HG03159 (cell line): ENCODE results near the gene APOA5.
"Not testable (repeated sequence)": the region's sequence is repeated elsewhere in the genome, so short reads cannot be mapped to it uniquely, and the experiment has no call there.

Source experiments
- ATAC-seq: cut with Tn5 transposase; IDR thresholded peaks from one replicate; pipeline ENCODE4 v1.9.1; 2021; ENCODE audit warnings: mild to moderate bottlenecking, moderate library complexity; ENCODE audit not compliant: unreplicated experiment

Gene APOA5

DNA sequence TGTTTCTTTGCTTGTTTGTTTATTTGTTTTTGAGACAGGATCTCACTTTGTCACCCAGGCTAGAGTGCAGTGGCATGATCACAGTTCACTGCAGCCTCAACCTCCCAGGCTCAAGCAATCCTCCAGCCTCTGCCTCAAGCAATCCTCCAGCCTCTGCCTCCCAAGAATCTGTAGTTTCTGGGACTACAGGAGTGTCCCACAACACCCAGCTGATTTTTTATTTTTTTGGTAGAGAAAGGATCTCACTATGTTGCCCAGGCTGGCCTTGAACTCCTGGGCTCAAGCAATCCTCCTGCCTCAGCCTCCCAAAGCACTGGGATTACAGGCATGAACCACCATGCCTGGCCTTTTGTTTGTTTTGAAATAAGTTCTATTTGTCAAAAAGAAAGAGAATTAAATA is 10.0 kb upstream of the APOA5 start:
- not testable (repeated sequence) for ATAC-seq

DNA sequence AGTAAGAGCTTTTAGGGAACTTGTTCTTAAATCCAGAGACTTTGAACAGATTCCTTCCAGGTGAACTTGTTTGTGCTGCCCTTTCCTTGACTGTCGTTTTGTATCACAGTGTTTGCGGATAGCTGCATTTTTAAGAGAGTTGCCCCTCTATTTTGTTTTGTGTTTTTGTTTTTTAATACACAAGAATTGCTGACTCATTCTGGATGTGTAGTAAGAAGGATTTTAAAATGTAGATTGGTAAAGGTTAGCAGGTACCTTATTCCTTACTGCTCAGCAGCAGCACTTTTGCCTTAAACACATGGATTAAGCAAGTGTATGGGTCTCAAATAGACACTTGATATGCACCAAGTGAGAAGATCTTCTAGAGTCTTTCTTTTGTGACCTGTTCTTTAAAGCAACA is 8.9 kb upstream of the APOA5 start:
- no peak for ATAC-seq

DNA sequence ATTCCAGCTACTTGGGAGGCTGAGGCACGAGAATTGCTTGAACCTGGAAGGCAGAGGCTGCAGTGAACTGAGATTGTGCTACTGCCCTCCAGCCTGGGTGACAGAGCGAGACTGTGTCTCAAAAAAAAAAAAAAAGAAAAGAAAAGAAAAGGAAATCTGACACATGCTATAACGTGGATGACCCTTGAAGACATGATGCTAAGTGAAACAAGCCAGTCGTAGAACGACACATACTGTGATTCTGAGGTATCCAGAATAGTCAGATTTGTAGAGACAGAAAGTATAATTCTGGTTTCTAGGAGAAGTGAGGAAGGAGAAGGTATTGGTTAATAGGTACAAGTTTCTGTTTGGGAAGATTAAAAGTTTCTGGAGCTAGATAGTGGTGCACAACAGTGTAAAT is 6.7 kb upstream of the APOA5 start:
- ATAC-seq = no peak

DNA sequence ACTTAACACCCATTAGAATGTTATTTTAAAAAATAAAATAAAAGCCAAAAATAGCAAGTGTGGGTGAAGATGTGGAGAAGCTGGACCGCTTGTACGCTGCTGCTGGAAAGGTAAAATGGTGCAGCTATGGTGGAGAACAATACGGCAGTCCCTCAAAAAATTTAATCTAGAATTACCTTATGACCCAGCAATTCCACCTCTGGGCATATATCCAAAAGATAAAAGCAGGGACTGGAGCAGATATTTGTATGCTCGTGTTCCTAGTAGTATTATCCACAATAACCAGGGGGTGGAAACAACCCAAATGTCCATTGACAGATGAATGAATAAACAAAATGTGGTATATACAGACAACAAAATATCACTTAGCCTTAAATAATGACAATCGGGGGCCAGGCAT is 6.1 kb upstream of the APOA5 start:
- ATAC-seq = no peak

DNA sequence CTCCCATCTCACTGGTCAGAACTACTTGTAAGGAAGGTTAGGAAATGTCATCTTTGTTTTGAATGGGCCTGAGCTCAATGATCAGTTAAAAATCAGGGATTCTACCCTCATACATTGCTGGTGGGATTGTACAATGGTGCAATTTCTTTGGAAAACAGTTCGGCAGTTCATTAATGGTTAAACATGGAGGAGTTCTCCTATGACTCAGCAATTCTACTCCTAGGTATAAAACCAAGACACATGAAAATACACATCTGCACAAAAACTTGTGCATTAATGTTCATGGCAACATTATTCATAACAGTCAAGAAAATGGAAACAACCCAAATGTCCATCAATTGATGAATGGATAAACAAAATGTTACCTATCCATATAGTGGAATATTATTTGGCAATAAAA is 4.9 kb upstream of the APOA5 start:
- ATAC-seq = no peak

DNA sequence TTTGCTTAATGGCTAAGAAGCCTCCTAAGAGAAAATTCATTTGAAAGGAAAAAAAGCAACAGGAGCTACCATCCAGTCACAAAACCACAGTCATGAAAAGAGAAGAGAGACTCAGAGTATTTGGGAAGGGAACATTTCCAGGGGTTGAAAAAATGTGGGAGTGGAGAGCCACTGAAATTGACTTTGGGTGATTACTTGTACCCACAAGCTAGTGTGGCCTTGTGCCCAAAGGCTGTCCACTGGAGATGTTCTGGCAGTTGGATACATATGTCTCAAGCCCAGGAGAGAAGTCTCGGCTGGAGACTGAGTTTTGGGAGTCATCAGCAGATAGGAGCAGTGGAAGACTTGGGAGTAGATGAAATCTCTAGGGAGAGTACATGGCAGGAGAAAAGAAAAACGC is 3.2 kb upstream of the APOA5 start:
- no peak for ATAC-seq

DNA sequence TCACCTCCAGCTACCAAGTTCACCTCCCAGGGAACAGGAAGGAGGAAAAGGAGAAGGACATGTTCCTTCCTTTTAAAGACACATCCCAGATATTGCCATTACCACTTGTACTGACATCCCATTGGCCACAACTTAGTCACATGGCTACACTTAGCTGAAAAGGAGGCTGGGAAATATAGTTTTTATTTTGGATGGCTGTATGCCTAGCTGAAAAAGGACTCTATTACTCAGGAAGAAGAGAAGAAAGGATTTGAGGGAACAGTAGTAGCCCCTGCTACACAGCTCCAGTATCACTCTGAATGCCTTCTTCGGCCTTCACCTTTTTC is 2.1 kb upstream of the APOA5 start:
- ATAC-seq = no peak

DNA sequence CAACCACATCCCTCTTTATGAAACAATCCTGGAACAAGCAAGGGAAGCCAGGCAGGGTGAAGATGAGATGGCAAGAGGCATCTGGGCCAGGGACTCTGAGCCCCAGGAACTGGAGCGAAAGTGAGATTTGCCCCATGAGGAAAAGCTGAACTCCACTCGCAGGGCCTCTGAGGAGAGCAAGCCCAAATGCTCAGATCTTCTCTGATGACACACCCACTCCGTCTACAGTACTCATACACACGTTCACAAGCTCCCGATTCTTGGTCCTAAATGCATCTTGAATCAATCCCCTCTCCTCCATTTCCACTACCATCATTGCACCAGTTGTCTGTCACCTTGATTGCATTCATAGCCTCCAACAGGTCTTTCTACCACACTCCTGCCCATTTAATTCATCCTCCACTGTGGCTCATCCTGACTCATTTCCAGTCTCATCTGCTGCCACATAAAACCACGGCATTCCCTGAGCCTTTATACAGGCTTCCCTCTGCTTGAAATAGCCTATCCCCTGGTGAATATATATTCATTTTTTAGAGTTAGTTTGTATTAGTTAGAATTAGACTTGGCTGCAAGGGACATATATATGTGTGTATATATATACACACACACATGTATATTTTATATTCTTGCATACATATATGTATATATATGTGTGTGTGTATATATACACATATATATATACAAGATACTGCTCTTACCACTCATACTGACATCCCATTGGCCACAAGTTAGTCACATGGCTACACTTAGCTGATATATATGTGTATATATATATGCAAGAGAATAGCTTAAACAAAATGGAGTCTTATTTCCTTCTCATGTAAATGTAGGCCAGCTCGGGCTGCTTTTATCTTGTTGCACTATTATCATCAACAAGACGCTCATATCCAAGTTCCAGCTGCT is 1.4 kb upstream of the APOA5 start:
- no peak for ATAC-seq

DNA sequence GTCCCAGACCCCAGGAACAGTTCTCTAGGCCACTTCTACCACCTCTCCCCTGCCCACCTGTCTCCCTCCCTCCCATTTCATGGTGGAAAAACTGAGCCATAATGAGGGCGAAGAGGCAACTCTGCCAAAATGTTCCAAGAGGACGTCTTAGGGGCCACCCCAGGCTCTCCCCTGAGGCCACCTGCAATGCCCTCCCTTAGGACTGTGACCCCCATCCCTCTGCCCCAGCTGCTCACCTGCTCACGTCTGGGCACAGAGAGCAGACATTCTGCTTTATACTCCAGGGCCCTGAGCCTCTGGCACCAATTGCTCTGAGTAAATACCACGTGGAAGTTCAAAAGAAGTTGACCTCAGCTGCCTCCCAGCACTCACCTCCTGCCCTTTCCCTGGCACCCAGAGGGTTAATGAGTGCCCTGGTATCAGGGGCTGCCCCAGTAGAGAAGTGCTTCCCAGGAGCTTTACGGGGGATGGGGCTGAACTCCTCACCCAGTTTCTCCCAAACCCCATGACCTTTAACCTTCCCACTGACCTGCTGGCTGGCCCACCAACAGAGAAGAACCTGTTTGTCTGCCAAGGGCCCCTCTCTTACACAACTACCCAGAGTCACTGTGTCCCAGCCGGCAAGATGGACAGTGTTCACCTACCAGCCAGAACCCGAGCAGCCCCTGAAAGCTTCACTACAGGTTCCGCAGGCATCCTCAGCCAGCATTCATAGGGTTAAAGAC is 627 bp upstream of the APOA5 start:
- ATAC-seq = no peak

DNA sequence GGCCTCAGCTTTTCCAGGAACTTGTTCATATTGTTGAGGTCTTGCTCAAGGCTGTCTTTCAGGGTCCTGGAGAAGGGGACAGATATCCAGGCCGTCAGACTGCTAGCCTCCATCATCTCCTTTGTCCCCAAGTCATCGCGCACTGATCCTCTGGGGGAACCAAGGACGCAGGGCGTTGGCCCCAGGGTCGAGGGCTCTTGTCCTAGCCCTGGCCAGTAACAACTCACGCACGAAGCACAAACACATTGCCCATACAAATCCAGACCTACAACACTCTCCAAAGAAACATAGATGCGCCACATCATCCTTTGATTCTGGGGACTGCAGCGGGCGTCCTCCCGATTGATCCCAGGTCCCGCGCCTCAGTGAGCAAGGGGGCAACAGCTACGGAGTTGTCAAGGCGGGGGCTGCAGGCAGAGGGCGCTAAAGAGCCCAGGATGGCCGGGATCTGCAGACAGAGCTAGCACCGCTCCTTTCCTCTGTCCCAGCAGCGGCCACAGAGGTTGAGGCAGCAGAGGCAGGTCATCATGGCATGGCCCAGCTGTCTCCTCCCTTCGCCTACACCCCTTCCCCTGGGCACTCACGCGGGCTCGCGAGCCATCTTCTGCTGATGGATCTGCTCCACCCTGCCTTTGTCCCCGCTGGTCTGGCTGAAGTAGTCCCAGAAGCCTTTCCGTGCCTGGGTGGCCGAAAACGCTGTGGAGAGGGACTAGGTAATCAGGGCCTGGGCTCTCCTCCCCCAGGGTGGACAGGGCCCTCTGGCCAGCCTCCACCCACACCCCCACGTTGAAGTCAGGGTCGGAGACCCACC is 472 bp downstream of the APOA5 start:
- no peak for ATAC-seq

DNA sequence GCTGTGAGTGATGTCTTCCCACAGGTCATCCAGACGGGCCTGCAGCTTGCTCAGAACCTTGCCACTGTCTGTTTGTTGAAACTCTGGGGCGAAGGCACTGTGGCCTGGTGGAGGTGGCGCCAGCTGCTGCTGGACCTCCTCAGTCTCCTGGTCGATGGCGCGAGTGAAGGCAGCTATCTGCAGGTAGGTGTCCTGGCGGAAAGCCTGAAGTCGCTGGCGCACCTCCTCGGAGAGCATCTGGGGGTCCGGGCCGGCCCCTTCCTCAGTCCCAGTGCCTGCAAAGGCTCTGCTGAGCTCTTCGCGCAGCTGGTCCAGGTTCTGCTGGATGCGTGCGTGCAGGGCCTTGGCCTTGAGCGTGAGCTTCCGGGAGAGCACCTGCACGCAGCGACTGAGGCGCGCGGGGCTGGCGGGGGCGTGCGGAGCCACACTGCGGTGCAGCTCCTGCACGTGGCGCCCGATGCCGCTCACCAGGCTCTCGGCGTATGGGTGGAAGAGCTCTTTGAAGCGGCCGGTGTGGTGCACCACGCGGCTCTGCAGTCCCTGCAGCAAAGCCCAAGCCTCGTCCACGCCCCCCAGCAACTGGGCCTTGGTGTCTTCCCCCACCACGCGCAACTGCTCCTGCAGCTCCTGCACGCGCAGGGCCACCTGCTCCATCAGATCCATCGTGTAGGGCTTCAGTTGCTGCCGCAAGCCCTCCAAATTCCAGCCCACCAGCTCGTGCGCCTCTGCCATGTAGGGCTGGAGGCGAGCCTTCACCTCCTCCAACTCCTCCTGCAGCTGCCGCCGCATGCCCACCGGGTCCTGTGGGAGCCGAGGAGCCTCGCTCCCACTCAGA is 1.3 kb downstream of the APOA5 start:
- ATAC-seq = no peak

DNA sequence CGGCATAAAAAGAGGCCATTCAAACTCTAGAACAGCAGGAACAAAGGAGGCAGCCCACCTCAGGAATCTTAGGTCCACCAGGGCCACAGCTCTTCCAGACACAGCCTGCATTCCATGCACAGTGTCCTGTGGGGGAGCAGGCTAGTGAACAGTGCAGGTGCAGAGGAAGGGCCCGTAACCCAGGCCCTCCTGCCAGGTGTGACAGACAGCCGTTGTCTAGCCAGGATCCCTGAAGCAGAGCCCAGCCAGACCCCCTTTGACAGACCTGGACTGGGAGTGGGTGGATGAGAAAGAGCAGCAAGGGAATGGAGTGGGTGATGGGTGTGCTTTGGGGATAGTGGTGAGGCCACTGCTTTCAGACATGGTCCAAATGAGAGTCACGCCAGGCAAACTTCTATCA is 2.7 kb downstream of the APOA5 start:
- ATAC-seq = no peak

DNA sequence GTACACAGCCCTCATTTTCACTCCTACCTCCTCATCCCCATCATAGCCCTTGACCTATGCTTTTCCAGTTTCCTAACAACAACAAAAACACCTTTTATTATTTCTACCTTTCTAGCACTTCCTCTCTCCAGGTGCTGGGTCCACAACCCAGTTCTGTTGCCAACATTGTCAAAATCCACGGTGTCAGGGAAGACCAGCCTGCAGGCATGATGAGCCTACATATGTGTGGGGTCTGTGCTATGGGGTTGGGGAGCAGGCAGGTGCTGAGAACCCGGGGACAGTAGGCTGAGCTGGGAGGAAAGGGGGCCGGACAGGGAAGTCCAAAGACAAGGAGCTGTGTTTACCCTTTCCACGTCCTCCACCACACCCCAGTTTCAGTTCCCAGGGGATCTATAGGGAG is 3.1 kb downstream of the APOA5 start:
- no peak for ATAC-seq

DNA sequence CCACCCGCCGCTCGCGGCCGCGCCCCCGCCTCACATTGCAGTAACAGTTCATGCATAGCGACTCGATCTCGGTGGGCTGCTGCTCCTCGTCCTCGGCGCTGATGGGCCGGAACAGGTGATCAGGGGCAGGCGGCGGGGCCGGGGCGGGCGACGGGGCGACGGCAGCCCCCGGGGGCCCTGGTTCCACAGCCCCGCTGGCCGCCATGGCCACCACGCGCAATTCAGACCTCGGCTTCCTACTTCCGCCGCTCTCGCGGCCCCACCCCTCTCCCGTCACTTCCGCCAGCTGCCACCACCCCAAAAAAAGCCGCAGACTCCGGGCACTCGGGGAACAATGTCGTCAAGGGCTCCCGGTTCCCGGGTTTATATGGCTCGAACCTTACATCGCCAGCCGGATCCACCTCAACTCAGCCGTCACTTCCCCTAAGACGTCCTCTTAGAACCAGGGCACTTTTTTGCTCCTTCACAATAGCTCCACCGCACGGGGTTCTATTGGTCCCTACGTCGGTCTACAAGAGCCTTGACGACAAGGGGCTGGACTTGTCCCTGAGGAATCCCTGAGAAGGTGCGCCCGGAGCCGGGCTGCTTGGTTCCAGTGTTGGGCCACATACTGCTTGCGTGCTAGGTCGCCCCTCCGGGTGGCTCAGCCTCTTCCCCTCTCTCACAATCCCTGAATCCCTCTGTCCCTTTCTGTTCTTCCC is 3.7 kb downstream of the APOA5 start, which contains the start of gene ZPR1:
Gene ZPR1 (minus strand): TSS at position 238 of the 701 bp plus-strand sequence. CDS start 33 bp downstream, at position 205.
- ATAC-seq = peak; percentile 83

DNA sequence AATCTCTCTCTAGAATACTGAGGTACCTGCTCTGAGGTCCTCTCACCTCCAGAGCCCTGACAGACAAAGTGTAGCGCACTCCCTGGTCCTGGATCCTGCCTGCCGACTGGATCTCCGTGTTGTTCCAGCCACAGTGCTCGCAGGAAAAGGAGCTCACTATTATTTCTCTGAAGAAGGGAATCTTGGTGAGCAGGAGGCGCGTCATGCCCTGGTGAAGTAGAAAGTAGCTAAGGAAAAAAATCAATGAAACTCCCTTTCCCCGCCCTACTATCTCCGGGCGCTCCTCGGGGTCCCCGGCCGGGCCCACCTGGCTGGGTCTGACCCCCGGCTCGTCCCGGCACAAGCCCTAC is 4.3 kb downstream of the APOA5 start:
- ATAC-seq = peak; percentile 10

DNA sequence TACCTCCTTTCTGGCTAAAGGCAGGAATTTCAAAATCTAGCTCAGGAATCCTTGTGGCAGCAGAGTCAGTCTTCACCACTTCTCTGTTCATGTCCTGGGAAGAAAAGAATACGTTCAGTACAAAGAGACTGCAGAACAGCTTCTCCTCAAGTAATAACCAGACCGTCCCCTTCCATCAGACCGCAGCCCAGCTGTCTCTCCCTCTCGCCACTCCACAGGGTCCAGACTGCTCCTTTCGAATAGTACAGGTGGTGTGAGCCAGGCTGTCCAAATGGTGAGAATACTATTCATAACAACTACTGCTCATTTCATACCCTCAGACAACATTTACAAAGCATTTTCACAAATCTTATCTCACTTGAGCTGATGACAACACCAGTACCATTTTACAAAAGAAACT is 4.7 kb downstream of the APOA5 start:
- no peak for ATAC-seq

DNA sequence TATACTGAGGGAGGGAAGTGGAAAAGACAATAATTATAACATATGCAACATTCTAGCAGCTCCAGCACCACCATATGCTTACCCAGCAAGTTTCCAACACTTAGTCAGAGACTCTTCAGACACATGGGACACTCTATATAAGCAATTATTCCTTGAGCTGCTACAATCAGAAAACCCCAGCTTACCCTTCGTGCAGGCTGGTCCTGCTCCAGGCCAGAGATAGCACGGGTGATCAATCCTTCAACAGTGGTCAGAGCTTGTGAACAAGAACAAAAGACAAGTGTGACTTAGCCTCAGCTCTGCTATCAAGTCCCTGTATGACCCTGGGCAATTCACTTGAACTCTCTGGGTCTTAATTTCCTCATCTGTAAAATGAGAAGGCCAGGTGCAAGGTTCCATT is 5.4 kb downstream of the APOA5 start:
- no peak for ATAC-seq

DNA sequence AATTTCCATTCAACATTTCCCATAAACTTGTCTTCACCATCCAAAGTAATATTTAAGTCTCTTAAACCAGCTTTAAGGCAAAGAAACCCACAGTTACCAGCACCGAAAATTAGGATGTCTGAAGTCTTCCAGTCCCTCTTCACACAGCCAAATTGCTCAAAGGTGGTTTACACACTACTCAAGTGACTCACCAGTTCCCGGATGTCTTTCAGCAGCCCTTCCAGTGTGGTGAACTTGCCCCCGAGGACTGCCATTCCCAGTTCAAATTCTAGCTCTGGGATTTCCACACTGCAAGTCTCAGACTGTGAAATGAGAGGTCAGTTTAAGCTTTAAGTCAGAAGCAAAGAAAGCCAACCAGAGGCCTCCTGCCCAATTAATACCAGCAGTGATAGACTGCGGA is 9.0 kb downstream of the APOA5 start:
- ATAC-seq = no peak

DNA sequence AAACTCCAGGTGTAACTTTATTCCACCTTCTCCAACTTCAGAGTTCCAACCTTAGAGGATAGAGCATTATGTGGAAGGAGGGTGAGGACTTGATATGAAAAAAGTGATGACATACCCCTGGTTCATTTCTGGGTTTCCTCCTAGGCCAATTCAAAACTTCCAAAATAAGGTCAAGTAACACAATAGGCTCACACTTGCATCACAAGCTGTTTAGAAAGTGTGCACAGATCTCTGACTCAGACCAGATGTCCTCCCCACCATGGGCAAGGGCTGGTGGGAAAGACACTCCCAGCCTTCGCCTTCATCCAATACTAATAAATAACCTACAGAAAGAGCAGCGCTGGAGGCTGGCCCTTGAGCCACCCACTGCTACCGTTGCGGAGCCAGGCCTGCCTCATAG is 13.1 kb downstream of the APOA5 start:
- no peak for ATAC-seq

DNA sequence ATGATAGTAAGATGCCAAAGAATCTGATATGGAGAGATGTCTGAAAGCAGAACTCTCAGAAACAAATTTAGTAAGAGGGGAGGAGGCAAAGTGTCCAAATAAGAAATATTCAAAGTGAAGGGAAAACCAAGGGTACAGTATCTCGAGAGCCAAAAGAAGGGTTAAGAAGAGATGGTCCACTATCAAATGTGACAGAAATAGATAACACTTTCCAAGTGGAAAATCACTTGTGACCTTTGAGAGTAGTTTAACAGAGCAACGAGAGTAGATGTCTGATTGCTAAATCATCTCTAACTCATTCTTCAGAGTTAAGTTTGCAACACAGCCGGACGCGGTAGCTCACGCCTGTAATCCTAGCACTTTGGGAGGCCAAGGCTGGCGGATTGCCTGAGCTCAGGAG is 14.6 kb downstream of the APOA5 start:
- no peak for ATAC-seq
